DOHH2 (cell line): ENCODE results near the gene ATG10.

Experiments used
- EZH2phosphoT487 ChIP-seq: fragments of 200-600 bp; sonication (generic); IDR thresholded peaks from 2 replicates; pipeline ENCODE4 v1.6.1; 2017; ENCODE audit warnings: borderline replicate concordance, mild to moderate bottlenecking, antibody characterized with exemption, low read length, moderate library complexity, mixed read lengths
- TF ChIP-seq, protein P1 (sequence below): fragments of 200-600 bp; sonication (generic); IDR thresholded peaks from one replicate; pipeline ENCODE4 v1.5.1; 2014; ENCODE audit warnings: antibody characterized with exemption, mild to moderate bottlenecking, low read depth, low read length; ENCODE audit not compliant: poor library complexity, severe bottlenecking

DNA sequence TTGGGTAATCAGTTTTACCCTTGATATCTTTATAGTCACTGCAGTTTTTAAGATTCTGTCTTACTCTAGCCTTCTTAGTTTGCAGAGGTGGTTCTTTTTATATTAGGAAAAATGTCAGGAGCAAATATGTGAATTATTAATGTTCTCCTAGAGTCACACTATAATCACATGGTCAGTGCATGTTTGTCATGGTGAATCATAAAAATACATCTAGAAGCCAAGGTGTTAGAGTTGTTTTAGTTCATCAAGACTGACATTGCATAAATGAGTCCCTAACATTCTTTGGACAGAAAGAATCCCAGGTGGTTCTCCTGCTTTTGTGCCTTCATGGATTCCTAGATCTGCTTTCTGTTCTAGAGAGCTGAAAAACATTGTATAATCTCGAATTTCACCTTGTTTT, 22.9 kb downstream of the ATG10 start:
- TF ChIP-seq, protein P1, sequence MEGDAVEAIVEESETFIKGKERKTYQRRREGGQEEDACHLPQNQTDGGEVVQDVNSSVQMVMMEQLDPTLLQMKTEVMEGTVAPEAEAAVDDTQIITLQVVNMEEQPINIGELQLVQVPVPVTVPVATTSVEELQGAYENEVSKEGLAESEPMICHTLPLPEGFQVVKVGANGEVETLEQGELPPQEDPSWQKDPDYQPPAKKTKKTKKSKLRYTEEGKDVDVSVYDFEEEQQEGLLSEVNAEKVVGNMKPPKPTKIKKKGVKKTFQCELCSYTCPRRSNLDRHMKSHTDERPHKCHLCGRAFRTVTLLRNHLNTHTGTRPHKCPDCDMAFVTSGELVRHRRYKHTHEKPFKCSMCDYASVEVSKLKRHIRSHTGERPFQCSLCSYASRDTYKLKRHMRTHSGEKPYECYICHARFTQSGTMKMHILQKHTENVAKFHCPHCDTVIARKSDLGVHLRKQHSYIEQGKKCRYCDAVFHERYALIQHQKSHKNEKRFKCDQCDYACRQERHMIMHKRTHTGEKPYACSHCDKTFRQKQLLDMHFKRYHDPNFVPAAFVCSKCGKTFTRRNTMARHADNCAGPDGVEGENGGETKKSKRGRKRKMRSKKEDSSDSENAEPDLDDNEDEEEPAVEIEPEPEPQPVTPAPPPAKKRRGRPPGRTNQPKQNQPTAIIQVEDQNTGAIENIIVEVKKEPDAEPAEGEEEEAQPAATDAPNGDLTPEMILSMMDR, result no peak
- no peak for TF ChIP-seq EZH2phosphoT487
